ENCODE data around the gene PTGER1. TPM values are rescaled to one million over a fixed set of nuclear protein-coding genes. Genes with fewer than 3 reads are reported as not detected.
A peak's percentile ranks its signal among the peaks of the same experiment; 100 is the strongest.

PTGER1 gene
- total and polyA plus RNA-seq, 9 of the 15 experiments (the other 6 are each of a cell fraction or from before 2014, with no cell fraction given), result 0.06 to 0.36 (median 0.31) TPM; not detected in 5

DNA sequence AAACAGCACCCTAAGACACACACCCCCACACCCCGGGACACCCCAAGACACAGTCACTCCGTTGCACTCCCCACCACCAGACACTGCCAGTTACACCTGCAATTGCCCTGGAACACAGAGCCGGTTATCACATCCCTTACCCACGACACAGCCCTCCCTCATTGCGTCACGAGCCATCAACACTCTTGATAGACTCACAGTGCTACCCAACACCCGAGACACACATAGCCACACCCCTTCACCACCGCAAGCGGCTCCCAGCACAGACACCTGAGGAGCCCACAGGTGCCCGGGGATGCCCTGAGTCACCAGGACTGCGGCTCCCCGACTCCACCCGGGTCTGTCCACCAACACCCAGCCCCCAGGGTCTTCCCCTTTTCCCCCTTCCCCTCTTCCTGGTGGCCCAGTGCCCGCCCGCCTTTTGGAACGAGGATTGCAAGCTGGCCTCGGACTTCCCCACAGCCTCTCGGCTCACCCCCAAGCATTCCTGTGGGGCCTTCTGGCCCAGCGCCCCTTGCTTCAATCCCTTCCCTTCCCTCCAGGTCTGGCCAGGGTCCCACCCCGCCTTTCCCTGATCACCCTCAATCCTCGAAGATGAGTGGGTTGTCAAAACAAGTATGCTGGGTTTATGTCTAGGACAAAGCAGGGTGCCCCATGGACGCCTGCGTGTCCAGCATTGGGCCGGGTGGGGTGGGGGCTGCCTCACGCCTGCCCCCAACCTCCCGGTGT, 1.7 kb upstream of the PTGER1 start (continued):
- TF ChIP-seq, protein P1, sequence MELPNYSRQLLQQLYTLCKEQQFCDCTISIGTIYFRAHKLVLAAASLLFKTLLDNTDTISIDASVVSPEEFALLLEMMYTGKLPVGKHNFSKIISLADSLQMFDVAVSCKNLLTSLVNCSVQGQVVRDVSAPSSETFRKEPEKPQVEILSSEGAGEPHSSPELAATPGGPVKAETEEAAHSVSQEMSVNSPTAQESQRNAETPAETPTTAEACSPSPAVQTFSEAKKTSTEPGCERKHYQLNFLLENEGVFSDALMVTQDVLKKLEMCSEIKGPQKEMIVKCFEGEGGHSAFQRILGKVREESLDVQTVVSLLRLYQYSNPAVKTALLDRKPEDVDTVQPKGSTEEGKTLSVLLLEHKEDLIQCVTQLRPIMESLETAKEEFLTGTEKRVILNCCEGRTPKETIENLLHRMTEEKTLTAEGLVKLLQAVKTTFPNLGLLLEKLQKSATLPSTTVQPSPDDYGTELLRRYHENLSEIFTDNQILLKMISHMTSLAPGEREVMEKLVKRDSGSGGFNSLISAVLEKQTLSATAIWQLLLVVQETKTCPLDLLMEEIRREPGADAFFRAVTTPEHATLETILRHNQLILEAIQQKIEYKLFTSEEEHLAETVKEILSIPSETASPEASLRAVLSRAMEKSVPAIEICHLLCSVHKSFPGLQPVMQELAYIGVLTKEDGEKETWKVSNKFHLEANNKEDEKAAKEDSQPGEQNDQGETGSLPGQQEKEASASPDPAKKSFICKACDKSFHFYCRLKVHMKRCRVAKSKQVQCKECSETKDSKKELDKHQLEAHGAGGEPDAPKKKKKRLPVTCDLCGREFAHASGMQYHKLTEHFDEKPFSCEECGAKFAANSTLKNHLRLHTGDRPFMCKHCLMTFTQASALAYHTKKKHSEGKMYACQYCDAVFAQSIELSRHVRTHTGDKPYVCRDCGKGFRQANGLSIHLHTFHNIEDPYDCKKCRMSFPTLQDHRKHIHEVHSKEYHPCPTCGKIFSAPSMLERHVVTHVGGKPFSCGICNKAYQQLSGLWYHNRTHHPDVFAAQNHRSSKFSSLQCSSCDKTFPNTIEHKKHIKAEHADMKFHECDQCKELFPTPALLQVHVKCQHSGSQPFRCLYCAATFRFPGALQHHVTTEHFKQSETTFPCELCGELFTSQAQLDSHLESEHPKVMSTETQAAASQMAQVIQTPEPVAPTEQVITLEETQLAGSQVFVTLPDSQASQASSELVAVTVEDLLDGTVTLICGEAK (IDR thresholded peaks at IDR 0.05), result no peak
- TF ChIP-seq, protein P1 (CRISPR knock-in tag; IDR thresholded peaks at IDR 0.05), result no peak
- TF ChIP-seq HDAC2 (IDR thresholded peaks at IDR 0.05) (0 out of 2 replicates have a peak, but pooled peaks have one; percentile 13), KLF1 (tag; IDR thresholded peaks at IDR 0.05) (no peak), PCBP2 (IDR thresholded peaks at IDR 0.05; ENCODE audit: low read depth, low read length, poor library complexity, severe bottlenecking) (no peak), CCAR2 (IDR thresholded peaks at IDR 0.05; ENCODE audit: low read depth, low read length) (no peak), LCOR (CRISPR knock-in tag; IDR thresholded peaks at IDR 0.05) (no peak), LEF1 (IDR thresholded peaks at IDR 0.05) (no peak), KAT8 (IDR thresholded peaks at IDR 0.05; ENCODE audit: low read depth) (no peak), ATF7 (IDR thresholded peaks at IDR 0.05) (0 out of 2 replicates have a peak, but pooled peaks have one; percentile 18), ID3 (CRISPR knock-in tag; IDR thresholded peaks at IDR 0.05) (no peak), ID3 (tag; IDR thresholded peaks at IDR 0.05) (no peak), POLR3A (IDR thresholded peaks at IDR 0.05; ENCODE audit: borderline replicate concordance, extremely low read depth, insufficient read depth, insufficient read length) (no peak), POLR2G (IDR thresholded peaks at IDR 0.05; ENCODE audit: low read depth, low read length) (peak; percentile 50), KLF10 (CRISPR knock-in tag; IDR thresholded peaks at IDR 0.05) (no peak), HDAC3 (IDR thresholded peaks at IDR 0.05; ENCODE audit: borderline replicate concordance, partially characterized antibody) (no peak), CREB1 (IDR thresholded peaks at IDR 0.05) (peak; percentile 77), CREB1 (CRISPR knock-in tag; IDR thresholded peaks at IDR 0.05) (peak; percentile 52)
- TF ChIP-seq, protein P2, sequence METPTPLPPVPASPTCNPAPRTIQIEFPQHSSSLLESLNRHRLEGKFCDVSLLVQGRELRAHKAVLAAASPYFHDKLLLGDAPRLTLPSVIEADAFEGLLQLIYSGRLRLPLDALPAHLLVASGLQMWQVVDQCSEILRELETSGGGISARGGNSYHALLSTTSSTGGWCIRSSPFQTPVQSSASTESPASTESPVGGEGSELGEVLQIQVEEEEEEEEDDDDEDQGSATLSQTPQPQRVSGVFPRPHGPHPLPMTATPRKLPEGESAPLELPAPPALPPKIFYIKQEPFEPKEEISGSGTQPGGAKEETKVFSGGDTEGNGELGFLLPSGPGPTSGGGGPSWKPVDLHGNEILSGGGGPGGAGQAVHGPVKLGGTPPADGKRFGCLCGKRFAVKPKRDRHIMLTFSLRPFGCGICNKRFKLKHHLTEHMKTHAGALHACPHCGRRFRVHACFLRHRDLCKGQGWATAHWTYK (CRISPR knock-in tag; IDR thresholded peaks at IDR 0.05), result no peak
